Colonic mucosa (tissue), 4 donors: ENCODE data around the gene CNOT2. TPM values are rescaled to one million over a fixed set of nuclear protein-coding genes. Genes with fewer than 3 reads are reported as not detected.

Source experiments
- DNase-seq: peaks from one replicate; pipeline ENCODE4 v3.0.0-alpha.2; 2020
- H3K27ac ChIP-seq: fragments of 200-600 bp; one replicate; pipeline ENCODE4 v1.8.0; 2021
- H3K27me3 ChIP-seq: fragments of 200-600 bp; one replicate; pipeline ENCODE4 v1.8.0; 2021
- H3K36me3 ChIP-seq: fragments of 200-600 bp; one replicate; pipeline ENCODE4 v1.8.0; 2021
- H3K4me1 ChIP-seq: fragments of 200-600 bp; one replicate; pipeline ENCODE4 v1.8.0; 2021; ENCODE audit warnings: mild to moderate bottlenecking
- H3K4me3 ChIP-seq: fragments of 200-600 bp; one replicate; pipeline ENCODE4 v1.8.0; 2021
- H3K9ac ChIP-seq, 2 donors: one replicate each; pipeline ENCODE4 v1.7.0; 2013; ENCODE audit warnings: control low read depth in 2 of 2, low read depth in 2 of 2, low read length in 2 of 2
- H3K9me3 ChIP-seq: fragments of 200-600 bp; one replicate; pipeline ENCODE4 v1.8.0; 2021
- intact Hi-C: fragments of 100-400 bp; cut with DNase I; formaldehyde crosslinking; loops from one replicate; pipeline ENCODE4 v1.14.1; 2022
- total RNA-seq, 2 donors: library from RNA; stranded (reverse); fragmentation: NEBNext Ultra II Directional in 1 of 2; extraction: Animal tissue kit (Norgen Biotek cat#: 25700) in 1 of 2; gene quantifications; one replicate each; pipeline ENCODE4 v1.2.1, GENCODE V29; 2021
- TF ChIP-seq, protein P1 (sequence below): fragments of 200-600 bp; IDR thresholded peaks from one replicate; pipeline ENCODE4 v1.8.0; 2022; ENCODE audit warnings: antibody characterized with exemption, mild to moderate bottlenecking
- donor health status: healthy.
- donor health status: DM: no; HTN: no; CAD: no.
- donor health status: DM: no; HTN: no; CAD: no.

Gene CNOT2
- total RNA-seq, 2 donors from 2014 or later = 55.2 to 80.3 TPM

DNA sequence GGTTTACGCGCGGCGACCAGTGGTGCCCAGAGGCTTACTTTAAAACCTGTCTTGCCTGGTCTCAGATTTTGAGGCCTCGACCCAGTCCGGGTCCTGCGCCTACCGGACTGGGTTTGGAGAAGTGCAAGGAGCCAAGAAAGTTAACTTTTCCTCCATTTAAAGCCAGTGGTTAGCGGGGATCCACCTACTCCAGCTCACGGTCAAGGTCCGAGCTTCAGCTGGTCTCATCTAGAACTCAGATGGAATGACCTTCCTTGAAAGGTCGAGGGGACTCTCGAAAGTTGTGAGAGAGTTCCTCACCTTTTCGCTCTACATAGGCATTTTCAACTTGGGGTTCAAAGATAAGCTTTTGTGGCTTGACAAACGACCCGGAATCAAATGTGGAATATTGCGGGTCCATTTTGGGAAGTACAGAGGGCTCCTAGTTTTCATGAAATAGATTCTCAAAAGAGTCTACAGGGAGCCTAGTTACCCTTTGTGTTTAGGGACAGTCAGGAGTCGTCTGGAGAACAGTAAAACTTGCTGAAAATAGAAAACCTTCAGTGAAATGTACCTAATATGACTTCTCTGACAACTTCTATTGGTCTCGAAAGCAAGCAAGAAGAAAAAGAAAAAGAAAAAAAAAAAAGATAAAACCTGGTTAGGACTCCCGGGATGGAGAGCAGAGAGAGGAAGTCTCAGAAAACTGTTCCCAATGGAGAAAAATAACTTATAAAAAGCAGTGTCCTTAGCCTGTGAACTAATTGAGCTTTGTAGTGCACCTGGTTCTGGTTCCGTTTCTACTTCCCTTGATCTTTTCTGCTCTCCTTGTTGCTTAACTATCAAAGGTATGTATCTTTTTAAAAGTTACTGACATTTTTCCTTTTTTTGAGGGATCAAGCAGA, 124.3 kb downstream of the CNOT2 start:
- TF ChIP-seq, protein P1, sequence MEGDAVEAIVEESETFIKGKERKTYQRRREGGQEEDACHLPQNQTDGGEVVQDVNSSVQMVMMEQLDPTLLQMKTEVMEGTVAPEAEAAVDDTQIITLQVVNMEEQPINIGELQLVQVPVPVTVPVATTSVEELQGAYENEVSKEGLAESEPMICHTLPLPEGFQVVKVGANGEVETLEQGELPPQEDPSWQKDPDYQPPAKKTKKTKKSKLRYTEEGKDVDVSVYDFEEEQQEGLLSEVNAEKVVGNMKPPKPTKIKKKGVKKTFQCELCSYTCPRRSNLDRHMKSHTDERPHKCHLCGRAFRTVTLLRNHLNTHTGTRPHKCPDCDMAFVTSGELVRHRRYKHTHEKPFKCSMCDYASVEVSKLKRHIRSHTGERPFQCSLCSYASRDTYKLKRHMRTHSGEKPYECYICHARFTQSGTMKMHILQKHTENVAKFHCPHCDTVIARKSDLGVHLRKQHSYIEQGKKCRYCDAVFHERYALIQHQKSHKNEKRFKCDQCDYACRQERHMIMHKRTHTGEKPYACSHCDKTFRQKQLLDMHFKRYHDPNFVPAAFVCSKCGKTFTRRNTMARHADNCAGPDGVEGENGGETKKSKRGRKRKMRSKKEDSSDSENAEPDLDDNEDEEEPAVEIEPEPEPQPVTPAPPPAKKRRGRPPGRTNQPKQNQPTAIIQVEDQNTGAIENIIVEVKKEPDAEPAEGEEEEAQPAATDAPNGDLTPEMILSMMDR = no peak
- H3K9ac ChIP-seq = peak overlapping the region; percentile 55 to 60
- H3K27me3 ChIP-seq = peaks cover 11% of the 10 kb centered on the region
- H3K27ac ChIP-seq = no peak overlapping the region
- peaks cover 6% of the 10 kb centered on the region for H3K4me1 ChIP-seq
- DNase-seq = peak; percentile 24
- H3K4me3 ChIP-seq = peak overlapping the region; percentile 65
- no peaks in the 10 kb centered on the region for H3K36me3 ChIP-seq
- intact Hi-C loops = loop anchor here (10.0 kb wide), 1 partner anchor 207 kb away; no protein-coding TSS in a partner anchor
- no peaks in the 10 kb centered on the region for H3K9me3 ChIP-seq

DNA sequence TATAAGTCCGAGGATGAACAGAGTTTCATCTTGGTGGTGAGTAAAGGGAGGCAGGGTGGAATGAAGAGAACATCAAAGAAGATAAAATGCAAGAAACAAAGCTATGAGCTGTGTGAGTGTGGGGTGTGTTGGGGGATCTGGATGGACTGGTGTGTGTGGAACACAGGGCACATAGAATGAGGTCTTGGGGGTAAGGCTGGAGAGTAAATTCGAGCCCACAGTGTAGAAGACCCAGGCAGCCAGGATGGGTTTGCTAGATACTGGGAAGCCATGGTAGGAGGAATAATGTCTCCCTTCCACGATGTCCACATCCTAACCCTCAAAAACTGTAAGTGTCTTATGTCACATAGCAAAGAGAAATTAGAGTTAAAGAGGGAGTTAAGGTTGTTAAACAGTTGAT, 129.6 kb downstream of the CNOT2 start:
- no peaks in the 10 kb centered on the region for H3K9me3 ChIP-seq
- no peak overlapping the region for H3K4me3 ChIP-seq
- DNase-seq = no peak
- no peak overlapping the region for H3K9ac ChIP-seq
- no peaks in the 10 kb centered on the region for H3K4me1 ChIP-seq
- intact Hi-C loops = no loop called here
- no peak overlapping the region for H3K27ac ChIP-seq
- no peaks in the 10 kb centered on the region for H3K36me3 ChIP-seq
- TF ChIP-seq, protein P1 = no peak
- no peaks in the 10 kb centered on the region for H3K27me3 ChIP-seq

DNA sequence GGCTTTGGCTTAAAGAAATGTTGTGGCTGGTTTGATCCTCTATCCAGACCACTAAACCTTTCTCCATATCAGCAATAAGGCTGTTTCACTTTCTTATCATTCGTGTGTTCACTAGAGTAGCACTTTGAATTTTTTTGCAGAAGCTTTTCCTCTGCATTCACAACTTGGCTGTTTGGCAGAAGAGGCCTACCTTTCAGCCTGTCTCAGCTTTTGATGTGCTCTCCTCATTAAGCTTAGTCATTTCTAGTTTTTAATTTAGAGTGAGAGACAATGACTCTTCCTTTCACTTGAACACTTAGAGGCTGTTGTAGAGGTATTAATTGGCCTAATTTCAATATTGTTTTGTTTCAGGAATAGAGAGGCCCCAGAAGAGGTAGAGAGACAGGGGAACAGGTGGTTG, 136.6 kb downstream of the CNOT2 start:
- Histone ChIP-seq H3K36me3 (no peaks in the 10 kb centered on the region), H3K9ac (no peak overlapping the region), H3K27me3 (no peaks in the 10 kb centered on the region), H3K4me1 (no peaks in the 10 kb centered on the region), H3K27ac (no peak overlapping the region), H3K9me3 (no peaks in the 10 kb centered on the region), H3K4me3 (no peak overlapping the region)
- intact Hi-C loops = no loop called here
- TF ChIP-seq, protein P1 = no peak
- DNase-seq = no peak

DNA sequence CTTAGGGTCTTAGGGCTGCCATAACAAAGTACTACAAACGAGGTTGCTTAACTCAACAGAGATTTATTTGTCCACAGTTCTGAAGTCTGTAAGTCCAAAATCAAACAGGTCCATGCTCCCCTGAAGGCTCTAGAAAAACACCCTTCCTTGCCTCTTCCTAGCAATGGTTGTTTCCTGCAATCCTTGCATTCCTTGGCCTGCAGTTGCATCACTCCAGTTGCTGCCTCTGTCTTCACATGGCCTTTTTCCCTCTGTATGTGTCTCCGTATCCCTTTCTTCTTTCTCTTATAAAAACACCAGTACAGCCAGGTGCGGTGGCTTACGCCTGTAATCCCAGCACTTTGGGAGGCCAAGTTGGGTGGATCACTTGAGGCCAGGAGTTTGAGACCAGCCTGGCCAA, 140.3 kb downstream of the CNOT2 start:
- no peak for DNase-seq
- TF ChIP-seq, protein P1 = no peak
- H3K4me3 ChIP-seq = no peak overlapping the region
- H3K27me3 ChIP-seq = no peaks in the 10 kb centered on the region
- no peaks in the 10 kb centered on the region for H3K9me3 ChIP-seq
- no peaks in the 10 kb centered on the region for H3K4me1 ChIP-seq
- H3K36me3 ChIP-seq = no peaks in the 10 kb centered on the region
- no peak overlapping the region for H3K27ac ChIP-seq
- intact Hi-C loops = no loop called here
- H3K9ac ChIP-seq = no peak overlapping the region

DNA sequence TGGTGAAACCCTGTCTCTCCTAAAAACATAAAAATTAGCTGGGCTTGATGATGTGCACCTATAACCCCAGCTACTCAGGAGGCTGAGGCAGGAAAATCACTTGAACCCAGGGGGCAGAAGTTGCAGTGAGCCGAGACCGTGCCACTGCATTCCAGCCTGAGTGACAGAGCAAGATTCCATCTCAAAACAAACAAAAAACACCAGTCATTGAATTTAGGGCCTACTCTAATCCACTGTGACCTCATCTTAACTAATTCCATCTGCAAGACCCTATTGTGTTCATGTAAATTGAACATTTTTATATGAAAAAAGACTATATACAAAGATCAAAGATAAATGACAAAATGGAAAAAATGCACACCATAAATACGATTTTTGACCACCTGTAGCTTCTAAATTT, 140.7 kb downstream of the CNOT2 start:
- TF ChIP-seq, protein P1 = no peak
- no peak for DNase-seq
- Histone ChIP-seq H3K4me3 (no peak overlapping the region), H3K27ac (no peak overlapping the region), H3K36me3 (no peaks in the 10 kb centered on the region), H3K9me3 (no peaks in the 10 kb centered on the region), H3K27me3 (no peaks in the 10 kb centered on the region), H3K9ac (no peak overlapping the region), H3K4me1 (no peaks in the 10 kb centered on the region)
- intact Hi-C loops = no loop called here
